Trophoblast cell (in vitro differentiated cells and primary cell): ENCODE data around the gene TMEM9B.

ENCODE experiments used
- DNase-seq, 2 donors: peaks; one replicate each; pipeline ENCODE4 v3.0.0-alpha.2; 2016
- H2AFZ ChIP-seq: 2 replicates; pipeline ENCODE4 v1.6.1; 2013; ENCODE audit warnings: low read length, moderate library complexity, mild to moderate bottlenecking; ENCODE audit not compliant: insufficient read depth, poor library complexity
- H2AK5ac ChIP-seq: 2 replicates; pipeline ENCODE4 v1.6.1; 2013; ENCODE audit warnings: mild to moderate bottlenecking, low read length
- H2BK120ac ChIP-seq: 2 replicates; pipeline ENCODE4 v1.6.1; 2013; ENCODE audit warnings: low read length, mild to moderate bottlenecking, moderate library complexity; ENCODE audit not compliant: insufficient read depth, poor library complexity
- H2BK12ac ChIP-seq: 2 replicates; pipeline ENCODE4 v1.6.1; 2013; ENCODE audit warnings: mild to moderate bottlenecking, low read length, moderate library complexity
- H2BK5ac ChIP-seq: 2 replicates; pipeline ENCODE4 v1.6.1; 2013; ENCODE audit warnings: low read length, low read depth, moderate library complexity, mild to moderate bottlenecking; ENCODE audit not compliant: poor library complexity
- H3K14ac ChIP-seq: 2 replicates; pipeline ENCODE4 v1.6.1; 2013; ENCODE audit warnings: mild to moderate bottlenecking, low read length
- H3K18ac ChIP-seq: 2 replicates; pipeline ENCODE4 v1.6.1; 2013; ENCODE audit warnings: mild to moderate bottlenecking, low read length
- H3K23ac ChIP-seq: 2 replicates; pipeline ENCODE4 v1.6.1; 2013; ENCODE audit warnings: low read length
- H3K27ac ChIP-seq: 2 replicates; pipeline ENCODE4 v1.5.1; 2013; ENCODE audit warnings: low read depth, mild to moderate bottlenecking, inconsistent platforms, low read length, moderate library complexity
- H3K27me3 ChIP-seq: 2 replicates; pipeline ENCODE4 v1.6.1; 2013; ENCODE audit warnings: inconsistent platforms, mild to moderate bottlenecking, low read length, moderate library complexity; ENCODE audit not compliant: insufficient read depth
- H3K36me3 ChIP-seq, 2 experiments: 1 replicate in 1 of 2; 2 replicates in 1 of 2; pipeline ENCODE4 v1.6.1; 2013; ENCODE audit warnings: low read length in 2 of 2, mild to moderate bottlenecking in 2 of 2, moderate library complexity in 1 of 2; ENCODE audit not compliant: insufficient read depth in 2 of 2, control insufficient read depth in 1 of 2
- H3K4ac ChIP-seq: 2 replicates; pipeline ENCODE4 v1.6.1; 2013; ENCODE audit warnings: low read depth, mild to moderate bottlenecking, low read length, moderate library complexity
- H3K4me1 ChIP-seq, 2 experiments: 1 replicate in 1 of 2; 2 replicates in 1 of 2; pipeline ENCODE4 v1.6.1; 2013; ENCODE audit warnings: low read length in 2 of 2, mild to moderate bottlenecking in 2 of 2, moderate library complexity in 1 of 2; ENCODE audit not compliant: insufficient read depth in 2 of 2, control insufficient read depth in 1 of 2
- H3K4me2 ChIP-seq: 2 replicates; pipeline ENCODE4 v1.6.1; 2013; ENCODE audit warnings: inconsistent platforms, mild to moderate bottlenecking, low read length, moderate library complexity
- H3K4me3 ChIP-seq: 2 replicates; pipeline ENCODE4 v1.5.1; 2013; ENCODE audit warnings: mild to moderate bottlenecking, low read depth, low read length, inconsistent platforms
- H3K79me1 ChIP-seq: one replicate; pipeline ENCODE4 v1.6.1; 2013; ENCODE audit warnings: low read length
- H3K79me2 ChIP-seq: 2 replicates; pipeline ENCODE4 v1.6.1; 2013; ENCODE audit warnings: low read length, mild to moderate bottlenecking; ENCODE audit not compliant: control insufficient read depth, insufficient read depth, poor library complexity
- H3K9ac ChIP-seq: 2 replicates; pipeline ENCODE4 v1.6.1; 2013; ENCODE audit warnings: mild to moderate bottlenecking, low read length
- H3K9me3 ChIP-seq: 2 replicates; pipeline ENCODE4 v1.6.1; 2013; ENCODE audit warnings: low read depth, mild to moderate bottlenecking, control low read depth, inconsistent platforms, low read length; ENCODE audit not compliant: insufficient read depth
- H4K12ac ChIP-seq: 2 replicates; pipeline ENCODE4 v1.6.1; 2013; ENCODE audit warnings: low read depth, mild to moderate bottlenecking, low read length, moderate library complexity
- H4K8ac ChIP-seq: 2 replicates; pipeline ENCODE4 v1.6.1; 2013; ENCODE audit warnings: low read depth, mild to moderate bottlenecking, low read length, moderate library complexity
- H4K91ac ChIP-seq: one replicate; pipeline ENCODE4 v1.6.1; 2013; ENCODE audit warnings: low read depth, mild to moderate bottlenecking, low read length, moderate library complexity
- WGBS: extraction: QIAGEN DNeasy Blood & Tissue Kit; methylation state at CpG from one replicate; pipeline ENCODE4 v1.1.7; 2013; ENCODE audit warnings: missing lambda C conversion rate; ENCODE audit not compliant: insufficient read length, insufficient coverage; ENCODE audit errors: extremely low coverage; 5-methylcytosine and 5-hydroxymethylcytosine counted together

The TMEM9B gene

DNA sequence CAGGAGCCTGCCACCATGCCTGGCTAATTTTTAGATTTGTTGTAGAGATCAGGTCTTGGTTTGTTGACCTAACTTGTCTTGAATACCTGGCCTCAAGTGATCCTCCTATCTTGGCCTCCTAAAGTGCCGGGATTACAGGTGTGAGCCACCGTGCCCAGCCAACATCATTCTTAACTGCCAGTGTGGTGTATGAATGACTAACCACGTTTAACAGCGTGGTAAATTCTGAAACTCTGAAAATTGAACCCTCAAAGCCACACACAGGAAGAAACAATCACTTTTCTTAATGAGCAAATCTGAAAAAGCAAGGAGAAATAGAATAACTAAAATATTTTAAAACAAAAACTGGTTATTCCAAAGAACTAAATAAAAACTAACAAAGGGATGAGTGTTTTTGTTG is 7.4 kb downstream of the TMEM9B start:
- H3K14ac ChIP-seq = no peak overlapping the region
- no peak overlapping the region for H2AK5ac ChIP-seq
- H3K23ac ChIP-seq = no peak overlapping the region
- no peaks in the 10 kb centered on the region for H3K79me1 ChIP-seq
- H4K8ac ChIP-seq = no peak overlapping the region
- H4K12ac ChIP-seq = no peak overlapping the region
- H3K4me1 ChIP-seq = no peaks in the 10 kb centered on the region
- no peak overlapping the region for H3K27ac ChIP-seq
- H3K27me3 ChIP-seq = no peaks in the 10 kb centered on the region
- no peak overlapping the region for H3K4me3 ChIP-seq
- DNase-seq = no peak
- no peaks in the 10 kb centered on the region for H3K79me2 ChIP-seq
- no peak overlapping the region for H2BK5ac ChIP-seq
- H2AFZ ChIP-seq = no peak overlapping the region
- no peak overlapping the region for H4K91ac ChIP-seq
- H3K4ac ChIP-seq = no peak overlapping the region
- H3K4me2 ChIP-seq = no peak overlapping the region
- H2BK12ac ChIP-seq = no peak overlapping the region
- no peak overlapping the region for H3K18ac ChIP-seq
- no peaks in the 10 kb centered on the region for H3K9me3 ChIP-seq
- H2BK120ac ChIP-seq = no peak overlapping the region
- no peak overlapping the region for H3K9ac ChIP-seq
- WGBS = no CpG with 5 or more reads among the region's 4 CpGs
- peaks cover 8 to 9% of the 10 kb centered on the region in 2 experiments for H3K36me3 ChIP-seq

DNA sequence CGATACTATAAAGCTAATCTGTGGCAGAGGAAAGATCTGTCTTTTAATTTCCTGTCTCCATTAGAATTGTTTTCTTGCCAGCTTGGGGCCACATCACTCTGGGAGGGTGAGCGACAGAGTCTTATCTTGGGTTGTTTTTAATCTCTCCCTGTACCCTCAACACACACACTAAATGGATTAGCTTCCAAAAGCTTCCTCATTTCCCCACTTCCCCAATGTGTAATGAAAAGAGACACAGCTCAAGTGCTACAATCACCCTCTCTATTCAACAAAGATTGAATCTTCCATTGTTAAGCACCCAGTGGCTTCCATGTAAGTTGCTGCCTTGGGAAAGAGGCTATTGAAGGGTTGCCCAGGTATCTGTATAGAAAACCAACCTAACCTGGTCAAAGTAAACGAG is 15.4 kb downstream of the TMEM9B start:
- no CpG with 5 or more reads among the region's 3 CpGs for WGBS
- Histone ChIP-seq H3K27ac (no peak overlapping the region), H3K9ac (no peak overlapping the region), H3K14ac (no peak overlapping the region), H2AFZ (no peak overlapping the region), H2AK5ac (no peak overlapping the region), H2BK12ac (no peak overlapping the region), H3K4me3 (no peak overlapping the region), H3K9me3 (no peaks in the 10 kb centered on the region), H3K4me1 (no peaks in the 10 kb centered on the region), H3K79me2 (no peaks in the 10 kb centered on the region), H4K12ac (no peak overlapping the region), H4K8ac (no peak overlapping the region), H3K36me3 (peaks cover 3 to 6% of the 10 kb centered on the region in 2 experiments), H2BK120ac (no peak overlapping the region), H4K91ac (no peak overlapping the region), H3K23ac (no peak overlapping the region), H3K4ac (no peak overlapping the region), H2BK5ac (no peak overlapping the region), H3K18ac (no peak overlapping the region), H3K27me3 (no peaks in the 10 kb centered on the region), H3K79me1 (no peaks in the 10 kb centered on the region), H3K4me2 (no peak overlapping the region)
- DNase-seq = no peak

DNA sequence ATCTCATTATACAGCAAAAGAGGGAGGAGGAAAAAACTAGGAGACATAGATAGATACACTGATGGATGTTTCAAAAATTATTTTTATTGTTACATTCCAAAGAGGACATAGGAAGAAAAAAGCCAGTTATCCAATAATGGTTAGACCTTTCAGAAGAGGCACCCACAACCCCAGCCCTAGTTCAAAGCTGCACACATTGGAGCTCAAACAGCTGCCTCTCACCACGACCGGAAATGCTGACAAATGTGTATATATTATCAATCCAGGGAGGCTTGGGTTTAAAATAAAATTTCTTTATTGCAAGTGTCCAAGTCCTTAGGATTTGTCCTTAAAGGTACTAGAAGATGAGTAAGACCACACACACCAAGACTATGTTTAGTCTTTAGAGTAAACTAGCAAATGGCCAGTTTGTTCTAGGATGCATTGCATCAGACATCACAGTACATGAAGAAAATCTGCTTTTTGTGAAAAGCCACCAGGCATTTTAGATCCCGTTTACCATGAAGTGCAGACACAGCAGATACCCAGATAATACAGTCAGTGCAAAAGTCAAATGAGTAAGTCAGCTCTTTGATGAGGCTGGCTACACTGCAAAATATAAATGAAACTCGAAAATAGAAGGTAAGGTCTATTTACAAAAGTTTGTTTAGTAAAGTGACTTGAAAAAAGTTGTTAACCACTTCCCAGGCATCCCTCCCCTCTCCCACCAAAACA is 16.9 kb downstream of the TMEM9B start:
- no peak overlapping the region for H3K23ac ChIP-seq
- H3K9ac ChIP-seq = no peak overlapping the region
- H3K27ac ChIP-seq = no peak overlapping the region
- no peak overlapping the region for H3K4me2 ChIP-seq
- H3K36me3 ChIP-seq = peaks cover 1 to 4% of the 10 kb centered on the region in 2 experiments
- H3K14ac ChIP-seq = no peak overlapping the region
- no peak overlapping the region for H2BK120ac ChIP-seq
- no peaks in the 10 kb centered on the region for H3K79me1 ChIP-seq
- no peaks in the 10 kb centered on the region for H3K9me3 ChIP-seq
- no peak overlapping the region for H3K4ac ChIP-seq
- no peak overlapping the region for H3K4me3 ChIP-seq
- H3K18ac ChIP-seq = no peak overlapping the region
- H3K4me1 ChIP-seq = no peaks in the 10 kb centered on the region
- no peak overlapping the region for H2BK12ac ChIP-seq
- no peaks in the 10 kb centered on the region for H3K27me3 ChIP-seq
- no peak overlapping the region for H2AFZ ChIP-seq
- no peak overlapping the region for H2BK5ac ChIP-seq
- WGBS = no CpG with 5 or more reads among the region's 4 CpGs
- no peak overlapping the region for H2AK5ac ChIP-seq
- no peaks in the 10 kb centered on the region for H3K79me2 ChIP-seq
- DNase-seq = no peak
- no peak overlapping the region for H4K8ac ChIP-seq
- H4K12ac ChIP-seq = no peak overlapping the region
- H4K91ac ChIP-seq = no peak overlapping the region

GRCh38 chr11:8942518-8943066 is 21.6 kb downstream of the TMEM9B start, which contains the start of gene ASCL3:
Gene ASCL3, minus strand, starts transcription at chr11:8943016. Its CDS starts 4,855 bp downstream, at chr11:8938161.
- Histone ChIP-seq H2BK12ac (no peak within 1 kb of the TSS), H2AK5ac (no peak within 1 kb of the TSS), H3K23ac (no peak within 1 kb of the TSS), H3K9me3 (no peaks in the 10 kb centered on the region), H2BK120ac (no peak within 1 kb of the TSS), H3K27ac (no peak within 1 kb of the TSS), H2BK5ac (no peak within 1 kb of the TSS), H3K4me2 (no peak within 1 kb of the TSS), H2AFZ (no peak within 1 kb of the TSS), H3K4me1 (no peaks in the 10 kb centered on the region), H3K36me3 (no peaks in the 10 kb centered on the region), H3K14ac (no peak within 1 kb of the TSS), H3K79me1 (no peaks in the 10 kb centered on the region), H3K9ac (no peak within 1 kb of the TSS), H3K4ac (no peak within 1 kb of the TSS), H3K79me2 (no peaks in the 10 kb centered on the region), H4K8ac (no peak within 1 kb of the TSS), H3K18ac (no peak within 1 kb of the TSS), H4K91ac (no peak within 1 kb of the TSS), H3K4me3 (no peak within 1 kb of the TSS), H4K12ac (no peak within 1 kb of the TSS), H3K27me3 (no peaks in the 10 kb centered on the region)
- WGBS = no CpG with 5 or more reads among the region's 5 CpGs
- DNase-seq = no peak
